Measurements from ENCODE around the gene GRK5.

Gene GRK5

GRCh38 chr10:119279441-119279840 lies 72.1 kb downstream of the GRK5 start:
- DNase-seq: no peak

GRCh38 chr10:119281581-119282071 lies 74.3 kb downstream of the GRK5 start:
- no peak for DNase-seq

DNA sequence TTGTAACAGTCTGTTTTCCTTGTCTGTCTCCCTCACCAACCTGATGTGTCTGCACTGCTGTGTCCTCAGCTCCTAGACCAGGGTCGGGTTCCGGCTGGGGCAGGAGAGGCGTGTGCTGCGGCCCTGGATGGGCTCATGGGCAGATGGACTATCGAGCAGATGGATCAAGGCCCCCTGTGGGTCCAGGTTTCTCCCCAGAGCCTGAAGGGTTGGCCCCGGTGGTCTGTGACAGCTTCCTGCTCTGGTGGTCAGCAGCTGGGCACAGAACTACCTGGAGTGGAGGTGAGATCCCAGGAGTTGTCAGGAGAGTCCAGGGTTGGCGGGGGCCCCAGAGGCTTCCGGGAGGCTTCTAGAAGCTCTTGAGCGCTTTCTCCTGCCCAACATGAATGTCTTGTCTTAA lies 75.1 kb downstream of the GRK5 start:
- no peak for DNase-seq

DNA sequence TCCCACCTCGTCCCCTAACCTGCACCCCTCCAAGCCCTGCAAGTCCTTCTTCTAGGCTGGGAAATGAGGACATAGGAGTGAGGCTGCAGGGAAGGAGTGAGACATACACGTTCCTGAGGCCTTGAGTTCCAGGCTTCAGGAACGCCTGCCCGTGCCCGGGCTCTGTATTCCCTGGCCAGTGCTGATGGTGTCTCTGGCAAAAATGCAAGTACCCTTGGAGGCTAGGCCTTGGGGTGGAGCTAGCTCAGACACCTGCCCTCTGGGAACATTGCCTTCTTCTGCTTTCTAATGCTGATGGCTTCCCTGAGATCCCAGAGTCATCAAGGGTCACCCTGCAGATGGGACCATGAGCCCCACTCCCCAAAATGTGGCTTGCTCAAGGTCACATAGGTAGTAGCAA lies 76.0 kb downstream of the GRK5 start:
- DNase-seq: no peak

DNA sequence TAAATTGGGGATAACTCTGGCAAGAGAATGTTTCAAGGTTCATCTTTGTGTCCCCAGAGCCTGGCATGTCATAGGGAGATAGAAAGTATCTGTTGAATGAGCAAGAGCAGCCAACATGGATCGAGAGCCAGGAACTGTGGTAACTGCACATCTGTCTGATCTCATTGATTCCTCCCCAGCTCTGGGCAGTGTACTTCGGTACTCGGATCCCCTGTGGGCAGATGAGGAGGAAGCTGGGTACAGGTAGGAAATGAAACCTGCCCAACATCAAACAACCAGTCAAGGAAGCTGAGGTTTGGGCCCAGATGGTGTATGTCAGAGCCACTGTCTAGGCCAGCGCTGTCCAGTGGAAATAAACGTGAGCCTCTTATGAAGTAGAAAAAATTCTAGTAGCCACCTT lies 76.4 kb downstream of the GRK5 start:
- DNase-seq: no peak

GRCh38 chr10:119284679-119285096 lies 77.3 kb downstream of the GRK5 start:
- DNase-seq: no peak

GRCh38 chr10:119285495-119286267 lies 78.3 kb downstream of the GRK5 start:
- no peak for DNase-seq

GRCh38 chr10:119286516-119286915 lies 79.1 kb downstream of the GRK5 start:
- no peak for DNase-seq

DNA sequence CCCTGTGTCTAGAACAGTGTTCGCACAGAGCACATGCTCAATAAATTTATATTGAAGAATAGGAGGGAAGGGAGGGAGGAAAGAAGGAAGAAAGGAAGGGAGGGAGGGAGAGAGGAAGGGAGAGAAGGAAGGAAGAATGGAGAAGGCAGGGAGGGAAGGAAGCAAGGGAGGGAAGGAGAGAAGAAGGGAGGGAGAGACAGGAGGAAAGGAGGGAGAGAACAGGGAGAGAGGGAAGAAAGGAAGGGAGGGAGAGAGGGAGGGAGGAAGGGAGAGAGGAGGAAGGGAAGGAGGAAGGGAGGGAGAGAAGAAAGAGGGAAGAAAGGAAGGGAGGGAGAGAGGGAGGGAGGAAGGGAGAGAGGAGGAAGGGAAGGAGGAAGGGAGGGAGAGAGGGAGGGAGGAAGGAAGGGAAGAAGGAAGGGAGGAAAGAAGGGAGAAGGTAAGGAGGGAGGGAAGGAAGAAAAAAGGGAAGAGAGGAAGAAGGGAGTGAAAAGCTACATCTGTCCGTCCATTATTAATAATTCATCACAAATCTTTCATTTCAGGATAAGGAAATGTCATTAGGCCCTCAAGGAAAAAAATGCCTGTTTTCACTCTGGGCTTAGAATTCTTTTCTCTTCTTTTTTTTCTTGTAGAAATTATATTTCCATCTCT lies 79.7 kb downstream of the GRK5 start:
- DNase-seq: no peak

GRCh38 chr10:119288574-119289001 lies 81.2 kb downstream of the GRK5 start:
- DNase-seq: no peak

GRCh38 chr10:119289227-119289920 lies 82.0 kb downstream of the GRK5 start:
- DNase-seq: no peak

DNA sequence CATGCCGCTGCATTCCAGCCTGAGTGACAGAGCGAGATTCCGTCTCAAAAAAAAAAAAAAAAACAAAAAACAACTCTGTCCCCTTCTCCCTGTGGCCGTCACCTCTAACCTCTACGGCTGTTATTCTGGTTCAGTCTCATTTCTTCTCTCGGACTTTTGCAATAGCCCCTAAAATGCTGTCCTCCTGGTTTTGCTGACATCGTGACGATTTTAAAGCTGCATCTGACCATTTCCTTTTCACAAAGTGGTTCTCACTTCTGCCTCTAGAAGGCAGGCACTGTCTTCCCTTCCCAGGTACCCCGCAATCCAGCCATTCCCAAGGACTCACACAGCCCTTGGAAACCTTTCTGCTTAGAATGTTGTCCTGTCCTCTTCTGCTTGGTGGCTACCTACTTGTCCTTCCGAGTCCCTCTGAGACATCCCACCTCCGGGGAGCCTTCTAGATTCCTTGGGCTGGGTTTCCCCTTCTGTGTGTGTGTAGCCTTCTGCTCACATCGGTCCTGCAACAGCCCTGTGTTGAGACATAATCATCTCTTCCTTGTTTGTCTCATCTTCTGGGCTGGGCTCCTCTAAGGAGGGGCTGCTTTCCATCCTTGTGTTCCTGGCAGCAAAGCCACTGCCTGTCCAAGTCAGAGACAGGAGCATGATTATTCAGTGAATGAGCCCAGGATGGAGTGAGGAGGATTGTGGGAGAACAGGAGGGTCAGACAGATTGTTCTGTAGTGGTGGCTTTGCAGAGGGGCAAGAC lies 83.1 kb downstream of the GRK5 start:
- no peak for DNase-seq

DNA sequence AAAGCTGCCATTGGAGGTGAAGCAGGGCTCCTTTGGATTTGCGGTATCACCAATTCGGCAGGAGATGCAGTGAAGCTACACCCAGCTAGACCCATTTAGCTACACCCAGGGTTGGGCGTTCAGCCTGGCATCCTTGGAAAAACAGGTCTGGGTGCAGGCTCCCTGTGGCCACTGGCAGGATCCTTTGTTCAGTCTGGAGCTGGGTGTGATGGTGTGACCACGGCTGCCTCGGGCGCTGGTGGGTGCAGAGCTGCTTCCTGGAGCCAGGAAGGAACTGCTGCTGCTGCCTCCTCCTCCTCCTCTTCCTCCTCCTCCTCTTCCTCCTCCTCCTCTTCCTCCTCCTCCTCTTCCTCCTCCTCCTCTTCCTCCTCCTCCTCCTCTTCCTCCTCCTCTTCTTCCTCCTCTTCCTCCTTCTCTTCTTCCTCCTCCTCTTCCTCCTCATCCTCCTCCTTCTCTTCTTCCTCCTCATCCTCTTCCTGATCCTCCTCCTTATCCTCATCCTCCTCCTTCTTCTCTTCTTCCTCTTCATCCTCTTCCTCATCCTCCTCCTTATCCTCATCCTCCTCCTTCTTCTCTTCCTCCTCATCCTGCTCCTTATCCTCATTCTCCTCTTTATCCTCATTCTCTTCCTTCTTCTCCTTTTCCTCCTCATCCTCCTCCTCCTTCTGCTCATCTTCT lies 84.0 kb downstream of the GRK5 start:
- no peak for DNase-seq

- DNase-seq: no peak
Observed at GRCh38 chr10:119292968-119293760, 85.8 kb downstream of the GRK5 start.

- no peak for DNase-seq
Observed at GRCh38 chr10:119296703-119297102, 89.3 kb downstream of the GRK5 start.

DNA sequence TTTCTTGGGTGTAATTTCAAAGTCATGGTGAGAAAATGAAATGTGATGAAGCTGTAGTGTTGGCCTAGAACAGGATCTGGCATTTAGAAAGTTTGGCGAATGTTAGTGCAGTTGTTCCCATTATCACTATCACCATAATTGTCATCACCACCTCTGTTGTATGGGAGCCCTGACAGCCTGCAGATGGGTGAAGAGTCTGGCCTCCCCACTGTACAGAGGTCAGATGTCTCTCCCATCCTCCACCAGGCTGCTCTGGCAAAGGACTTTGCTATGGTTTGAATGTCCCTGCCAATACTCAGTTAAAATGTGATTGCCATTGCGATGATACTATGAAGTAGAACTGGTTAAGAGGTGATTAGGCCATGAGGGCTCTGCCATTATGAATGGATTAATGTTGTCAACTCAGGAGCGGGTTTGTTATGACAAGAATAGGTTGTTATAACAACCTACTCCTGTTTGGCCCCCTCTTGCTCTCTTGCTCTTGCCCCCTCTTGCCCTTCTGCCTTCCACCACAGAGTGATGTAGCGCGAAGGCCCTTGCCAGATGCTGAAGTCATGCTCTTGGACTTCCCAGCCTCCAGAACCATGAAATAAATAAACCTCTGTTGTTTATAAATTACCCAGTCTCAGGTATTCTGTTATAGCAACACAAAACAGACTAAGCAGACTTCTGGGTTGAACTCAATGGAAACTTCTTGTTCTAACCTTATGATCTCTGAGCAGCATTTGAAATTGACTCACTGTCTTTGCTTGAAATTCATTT lies 90.0 kb downstream of the GRK5 start:
- DNase-seq: no peak

GRCh38 chr10:119298810-119299209 lies 91.4 kb downstream of the GRK5 start:
- DNase-seq: no peak

GRCh38 chr10:119299531-119299930 lies 92.2 kb downstream of the GRK5 start:
- no peak for DNase-seq

- DNase-seq: peak in 2 of 4 experiments; percentile 33 to 34
Observed at GRCh38 chr10:119301397-119301796, 94.0 kb downstream of the GRK5 start.

GRCh38 chr10:119302172-119302571 lies 94.8 kb downstream of the GRK5 start:
- no peak for DNase-seq

Data from activated naive CD4-positive, alpha-beta T cell (primary cell).